ENCODE data around the gene DHX57.
"Not testable (repeated sequence)": the region's sequence is repeated elsewhere in the genome, so short reads cannot be mapped to it uniquely, and the experiment has no call there.

The DHX57 gene

DNA sequence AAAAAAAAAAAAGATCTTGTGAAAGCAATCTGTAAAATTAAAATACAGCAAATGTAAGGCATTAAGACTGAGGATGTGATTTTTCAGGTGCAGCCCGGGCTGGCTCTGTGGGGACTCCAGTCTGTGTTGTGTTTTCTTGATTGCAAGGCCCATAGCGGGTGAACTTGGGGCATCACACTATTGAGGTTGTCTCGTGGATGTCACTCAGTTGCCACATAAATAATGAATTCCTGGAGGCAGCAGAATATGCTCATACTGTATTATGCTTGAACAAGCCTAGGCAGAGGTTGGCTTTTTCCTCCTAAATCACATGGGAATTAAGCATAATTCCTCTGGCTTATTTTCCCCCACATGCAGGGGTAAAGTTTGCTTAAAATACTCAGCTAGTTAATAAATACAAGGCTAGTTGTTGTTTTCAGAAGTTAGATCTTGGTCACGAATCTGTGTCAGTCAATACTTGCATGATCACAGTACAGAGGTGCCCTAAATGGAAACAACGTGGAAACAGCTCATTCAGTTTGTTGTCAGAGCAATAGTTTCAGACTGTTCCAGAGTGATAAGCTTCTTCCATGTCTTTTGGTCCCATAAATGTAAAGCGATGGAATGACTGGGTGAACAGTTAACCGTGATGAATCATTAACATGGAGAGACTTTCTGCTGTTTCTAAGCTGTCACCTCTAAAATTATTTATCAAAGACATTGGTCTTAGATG lies 81.3 kb downstream of the DHX57 start:
- H3K27ac ChIP-seq (ENCODE audit: low read depth, low read length): no peak overlapping the region
- H3K9me3 ChIP-seq (ENCODE audit: low read length): no peaks in the 10 kb centered on the region
- no peak overlapping the region for H3K9ac ChIP-seq (ENCODE audit: low read length)
- H3K4me1 ChIP-seq (ENCODE audit: insufficient read depth, low read length): no peaks in the 10 kb centered on the region
- H3K4me3 ChIP-seq (ENCODE audit: low read depth in 1 of 2, low read length in 2 of 2): no peak overlapping the region
- H3K27me3 ChIP-seq (ENCODE audit: control insufficient read depth in 1 of 2, insufficient read depth in 2 of 2, low read length in 2 of 2): no peaks in the 10 kb centered on the region
- H3K36me3 ChIP-seq (ENCODE audit: insufficient read depth, low read length): peaks cover 7% of the 10 kb centered on the region

DNA sequence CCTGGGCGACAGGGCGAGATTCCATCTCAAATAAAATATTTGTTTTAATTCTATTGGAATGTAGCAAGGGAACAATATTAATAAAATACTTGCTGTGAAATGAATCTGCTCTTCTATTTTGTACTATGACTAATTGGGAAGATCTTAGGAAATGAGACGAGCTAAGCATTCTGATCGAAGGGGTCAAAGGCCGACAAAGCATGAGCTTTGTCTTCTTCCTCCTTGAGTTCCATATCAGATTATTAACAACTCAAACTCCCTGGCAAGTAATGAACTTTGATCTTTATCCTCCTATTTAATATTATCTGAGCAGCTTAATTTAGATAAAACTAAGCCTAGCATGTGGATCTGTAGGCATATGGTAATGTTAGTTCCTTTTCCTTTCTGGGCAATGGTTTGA lies 82.2 kb downstream of the DHX57 start:
- Histone ChIP-seq H3K4me1 (ENCODE audit: insufficient read depth, low read length) (no peaks in the 10 kb centered on the region), H3K4me3 (ENCODE audit: low read depth in 1 of 2, low read length in 2 of 2) (no peak overlapping the region), H3K9me3 (ENCODE audit: low read length) (no peaks in the 10 kb centered on the region), H3K27ac (ENCODE audit: low read depth, low read length) (no peak overlapping the region), H3K27me3 (ENCODE audit: control insufficient read depth in 1 of 2, insufficient read depth in 2 of 2, low read length in 2 of 2) (no peaks in the 10 kb centered on the region), H3K9ac (ENCODE audit: low read length) (no peak overlapping the region), H3K36me3 (ENCODE audit: insufficient read depth, low read length) (peaks cover 7% of the 10 kb centered on the region)

DNA sequence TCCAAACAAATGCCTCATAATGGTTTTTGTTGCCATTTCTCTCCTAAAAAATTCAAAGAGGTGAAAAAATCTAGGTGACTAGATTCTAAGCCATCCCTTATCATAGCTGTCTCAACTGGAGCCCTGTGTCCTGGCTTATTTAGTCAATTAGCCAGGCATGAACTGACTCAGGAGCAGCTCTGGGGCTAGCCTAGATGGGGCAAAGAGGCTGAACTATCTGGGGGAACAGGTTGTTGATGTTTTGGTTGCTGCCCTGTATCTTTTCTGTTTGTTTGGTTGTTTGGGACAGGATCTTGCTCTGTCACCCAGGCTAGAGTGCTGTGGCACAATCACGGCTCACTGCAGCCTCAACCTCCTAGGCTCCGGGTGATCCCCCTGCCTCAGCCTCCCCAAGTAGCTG lies 83.0 kb downstream of the DHX57 start:
- no peaks in the 10 kb centered on the region for H3K27me3 ChIP-seq (ENCODE audit: control insufficient read depth in 1 of 2, insufficient read depth in 2 of 2, low read length in 2 of 2)
- no peaks in the 10 kb centered on the region for H3K4me1 ChIP-seq (ENCODE audit: insufficient read depth, low read length)
- no peak overlapping the region for H3K9ac ChIP-seq (ENCODE audit: low read length)
- no peak overlapping the region for H3K27ac ChIP-seq (ENCODE audit: low read depth, low read length)
- H3K4me3 ChIP-seq (ENCODE audit: low read depth in 1 of 2, low read length in 2 of 2): no peak overlapping the region
- no peaks in the 10 kb centered on the region for H3K9me3 ChIP-seq (ENCODE audit: low read length)
- no peaks in the 10 kb centered on the region for H3K36me3 ChIP-seq (ENCODE audit: insufficient read depth, low read length)

DNA sequence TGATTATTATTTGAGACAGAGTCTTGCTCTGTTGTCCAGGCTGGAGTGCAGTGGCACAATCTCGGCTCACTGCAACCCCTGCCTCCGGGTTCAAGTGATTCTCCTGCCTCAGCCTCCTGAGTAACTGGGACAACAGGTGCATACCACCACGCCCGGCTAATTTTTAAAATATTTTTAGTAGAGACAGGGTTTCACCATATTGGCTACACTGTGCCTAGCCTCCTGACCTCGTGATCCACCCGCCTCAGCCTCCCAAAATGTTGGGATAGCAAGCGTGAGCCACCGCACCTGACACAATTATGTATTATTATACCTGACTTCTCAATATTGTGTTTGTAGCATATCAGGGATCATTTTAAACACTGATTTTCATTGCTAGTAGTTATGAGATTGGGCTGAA lies 83.4 kb downstream of the DHX57 start:
- H3K9ac ChIP-seq (ENCODE audit: low read length); H3K27ac ChIP-seq (ENCODE audit: low read depth, low read length); H3K4me3 ChIP-seq (ENCODE audit: low read depth in 1 of 2, low read length in 2 of 2); H3K4me1 ChIP-seq (ENCODE audit: insufficient read depth, low read length); H3K36me3 ChIP-seq (ENCODE audit: insufficient read depth, low read length); H3K27me3 ChIP-seq (ENCODE audit: control insufficient read depth in 1 of 2, insufficient read depth in 2 of 2, low read length in 2 of 2); H3K9me3 ChIP-seq (ENCODE audit: low read length): not testable (repeated sequence)

DNA sequence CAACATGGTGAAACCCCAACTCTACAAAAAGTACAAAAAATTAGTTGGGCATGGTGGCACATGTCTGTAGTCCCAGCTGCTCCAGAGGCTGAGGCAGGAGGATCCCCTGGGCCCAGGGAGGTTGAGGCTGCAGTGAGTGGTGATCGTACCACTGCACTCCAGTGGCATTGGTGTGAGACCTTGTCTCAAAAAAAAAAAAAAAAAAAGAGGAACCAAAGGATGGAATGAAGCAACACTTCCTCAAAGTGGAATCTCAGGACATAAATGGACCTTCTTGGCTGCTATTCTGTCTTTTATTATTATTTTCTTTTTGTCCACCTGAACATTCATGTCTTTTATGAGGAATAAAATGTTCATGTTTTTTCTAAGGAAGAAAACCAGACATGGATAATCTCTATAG lies 84.0 kb downstream of the DHX57 start:
- Histone ChIP-seq H3K4me1 (ENCODE audit: insufficient read depth, low read length) (no peaks in the 10 kb centered on the region), H3K4me3 (ENCODE audit: low read depth in 1 of 2, low read length in 2 of 2) (no peak overlapping the region)

DNA sequence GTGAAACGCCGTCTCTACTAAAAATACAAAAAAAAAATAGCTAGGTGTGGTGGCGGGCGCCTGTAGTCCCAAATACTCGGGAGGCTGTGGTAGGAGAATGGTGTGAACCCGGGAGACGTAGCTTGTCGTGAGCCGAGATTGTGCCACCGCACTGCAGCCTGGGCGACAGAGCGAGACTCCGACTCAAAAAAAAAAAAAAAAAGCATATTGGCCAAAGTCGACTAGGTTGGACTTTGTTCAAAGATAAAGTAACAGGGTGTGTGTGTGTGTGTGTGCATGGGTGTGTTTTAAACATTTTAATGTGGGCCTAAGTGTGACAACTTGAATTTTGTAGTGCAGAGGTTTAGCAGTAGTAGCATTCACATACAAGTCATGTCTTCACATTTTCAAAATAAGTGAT lies 86.0 kb downstream of the DHX57 start:
- no peaks in the 10 kb centered on the region for H3K36me3 ChIP-seq (ENCODE audit: insufficient read depth, low read length)
- no peak overlapping the region for H3K27ac ChIP-seq (ENCODE audit: low read depth, low read length)
- no peaks in the 10 kb centered on the region for H3K27me3 ChIP-seq (ENCODE audit: control insufficient read depth in 1 of 2, insufficient read depth in 2 of 2, low read length in 2 of 2)
- H3K4me1 ChIP-seq (ENCODE audit: insufficient read depth, low read length): no peaks in the 10 kb centered on the region
- no peaks in the 10 kb centered on the region for H3K9me3 ChIP-seq (ENCODE audit: low read length)
- no peak overlapping the region for H3K4me3 ChIP-seq (ENCODE audit: low read depth in 1 of 2, low read length in 2 of 2)
- H3K9ac ChIP-seq (ENCODE audit: low read length): no peak overlapping the region

More for the DNA sequence above, 84.0 kb downstream of the DHX57 start:
- no peaks in the 10 kb centered on the region for H3K27me3 ChIP-seq (ENCODE audit: control insufficient read depth in 1 of 2, insufficient read depth in 2 of 2, low read length in 2 of 2)
- no peak overlapping the region for H3K9ac ChIP-seq (ENCODE audit: low read length)
- H3K27ac ChIP-seq (ENCODE audit: low read depth, low read length): no peak overlapping the region
- H3K36me3 ChIP-seq (ENCODE audit: insufficient read depth, low read length): no peaks in the 10 kb centered on the region
- no peaks in the 10 kb centered on the region for H3K9me3 ChIP-seq (ENCODE audit: low read length)

DNA sequence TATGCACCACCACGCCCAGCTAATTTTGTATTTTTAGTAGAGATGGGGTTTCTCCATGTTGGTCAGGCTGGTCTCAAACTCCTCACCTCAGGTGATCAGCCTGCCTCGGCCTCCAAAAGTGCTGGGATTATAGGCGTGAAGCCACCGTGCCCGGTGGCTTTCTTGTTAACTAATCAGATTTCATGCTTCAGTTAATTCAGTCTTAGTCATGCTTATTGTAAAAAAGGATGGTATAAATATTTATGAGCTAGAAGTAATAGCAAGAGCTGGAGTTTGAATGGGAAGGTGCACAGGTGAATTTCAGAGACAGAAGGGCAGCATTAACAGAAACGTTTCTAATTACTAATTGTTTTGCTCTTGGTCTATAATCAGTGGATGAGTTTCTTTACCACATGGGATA lies 87.4 kb downstream of the DHX57 start:
- Histone ChIP-seq H3K27ac (ENCODE audit: low read depth, low read length) (no peak overlapping the region), H3K27me3 (ENCODE audit: control insufficient read depth in 1 of 2, insufficient read depth in 2 of 2, low read length in 2 of 2) (no peaks in the 10 kb centered on the region), H3K36me3 (ENCODE audit: insufficient read depth, low read length) (no peaks in the 10 kb centered on the region), H3K9ac (ENCODE audit: low read length) (no peak overlapping the region), H3K4me3 (ENCODE audit: low read depth in 1 of 2, low read length in 2 of 2) (no peak overlapping the region), H3K4me1 (ENCODE audit: insufficient read depth, low read length) (no peaks in the 10 kb centered on the region), H3K9me3 (ENCODE audit: low read length) (no peaks in the 10 kb centered on the region)

DNA sequence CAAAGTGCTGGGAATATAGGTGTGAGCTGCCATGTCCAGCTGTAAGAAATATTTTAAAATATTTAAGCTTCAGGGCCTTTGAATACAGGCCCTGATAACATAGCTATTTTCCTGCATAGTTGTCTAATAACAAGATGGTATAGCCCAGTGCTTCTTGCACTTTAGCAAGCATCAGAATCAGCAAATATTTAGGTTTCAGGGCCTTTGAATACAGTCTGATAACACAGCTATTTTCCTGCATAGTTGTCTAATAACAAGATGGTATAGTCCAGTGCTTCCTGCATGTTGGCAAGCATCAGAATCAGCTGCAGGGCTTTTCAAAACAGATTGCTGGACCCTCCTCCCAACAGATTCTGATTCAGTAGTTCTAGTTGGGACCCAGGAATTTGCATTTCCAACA lies 92.1 kb downstream of the DHX57 start:
- Histone ChIP-seq H3K27me3 (ENCODE audit: control insufficient read depth in 1 of 2, insufficient read depth in 2 of 2, low read length in 2 of 2) (no peaks in the 10 kb centered on the region), H3K4me1 (ENCODE audit: insufficient read depth, low read length) (peaks cover 8% of the 10 kb centered on the region), H3K36me3 (ENCODE audit: insufficient read depth, low read length) (no peaks in the 10 kb centered on the region), H3K9me3 (ENCODE audit: low read length) (no peaks in the 10 kb centered on the region), H3K4me3 (ENCODE audit: low read depth in 1 of 2, low read length in 2 of 2) (no peak overlapping the region), H3K9ac (ENCODE audit: low read length) (no peak overlapping the region), H3K27ac (ENCODE audit: low read depth, low read length) (no peak overlapping the region)

DNA sequence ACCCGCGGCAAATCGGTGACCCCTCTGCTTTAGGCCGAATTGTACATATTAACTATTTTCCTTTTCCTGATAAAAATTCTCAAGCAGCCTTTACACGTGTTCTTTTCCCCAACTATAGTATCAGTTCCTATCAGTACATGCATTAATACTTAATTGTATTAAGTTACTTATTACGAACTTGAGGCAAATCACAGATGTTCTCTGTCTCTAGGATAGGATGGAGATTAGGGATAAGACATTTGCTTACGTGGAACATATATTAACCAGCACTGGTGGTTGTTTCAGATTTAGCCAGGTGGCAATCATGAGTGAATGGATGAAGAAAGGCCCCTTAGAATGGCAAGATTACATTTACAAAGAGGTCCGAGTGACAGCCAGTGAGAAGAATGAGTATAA lies 97.0 kb downstream of the DHX57 start:
- Histone ChIP-seq H3K36me3 (ENCODE audit: insufficient read depth, low read length) (no peaks in the 10 kb centered on the region), H3K27ac (ENCODE audit: low read depth, low read length) (peak overlapping the region; percentile 50), H3K4me1 (ENCODE audit: insufficient read depth, low read length) (peaks cover 8% of the 10 kb centered on the region), H3K9ac (ENCODE audit: low read length) (peak overlapping the region; percentile 74), H3K27me3 (ENCODE audit: control insufficient read depth in 1 of 2, insufficient read depth in 2 of 2, low read length in 2 of 2) (no peaks in the 10 kb centered on the region), H3K4me3 (ENCODE audit: low read depth in 1 of 2, low read length in 2 of 2) (peak overlapping the region; percentile 70 to 98), H3K9me3 (ENCODE audit: low read length) (no peaks in the 10 kb centered on the region)

DNA sequence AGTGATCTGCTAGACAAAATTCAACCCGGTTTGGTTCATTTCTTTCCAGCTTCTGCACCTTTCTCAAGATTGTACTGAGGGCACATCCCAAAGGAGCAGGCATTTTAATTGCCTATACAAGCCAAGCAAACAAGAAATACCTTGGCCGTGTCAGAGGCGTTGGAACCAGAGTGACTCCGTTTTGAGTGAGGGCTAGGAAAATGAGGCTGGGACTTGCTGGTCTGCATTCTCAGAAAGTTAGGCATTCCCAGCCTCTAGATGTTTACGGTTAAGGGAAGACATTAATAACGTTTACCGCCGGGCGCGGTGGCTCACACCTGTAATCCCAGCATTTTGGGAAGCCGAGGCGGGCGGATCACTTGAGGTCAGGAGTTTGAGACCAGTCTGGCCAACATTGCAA lies 99.2 kb downstream of the DHX57 start:
- Histone ChIP-seq H3K9me3 (ENCODE audit: low read length) (no peaks in the 10 kb centered on the region), H3K4me3 (ENCODE audit: low read depth in 1 of 2, low read length in 2 of 2) (no peak overlapping the region), H3K9ac (ENCODE audit: low read length) (no peak overlapping the region), H3K36me3 (ENCODE audit: insufficient read depth, low read length) (no peaks in the 10 kb centered on the region), H3K27me3 (ENCODE audit: control insufficient read depth in 1 of 2, insufficient read depth in 2 of 2, low read length in 2 of 2) (no peaks in the 10 kb centered on the region), H3K27ac (ENCODE audit: low read depth, low read length) (no peak overlapping the region), H3K4me1 (ENCODE audit: insufficient read depth, low read length) (peaks cover 8% of the 10 kb centered on the region)

DNA sequence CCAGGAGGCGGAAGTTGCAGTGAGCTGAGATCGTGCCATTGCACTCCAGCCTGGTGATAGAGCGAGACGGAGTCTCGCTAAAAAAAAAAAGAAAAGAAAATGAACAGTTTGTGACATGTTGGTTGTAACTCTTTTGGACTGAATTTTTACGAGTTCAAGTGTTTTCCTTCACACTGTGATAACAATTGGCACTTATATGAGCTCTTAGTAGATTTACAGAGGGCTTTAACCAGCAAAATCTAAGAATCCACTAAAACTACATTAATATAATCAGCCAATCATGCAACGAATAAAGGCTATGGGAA lies 99.9 kb downstream of the DHX57 start:
- no peaks in the 10 kb centered on the region for H3K36me3 ChIP-seq (ENCODE audit: insufficient read depth, low read length)
- H3K27ac ChIP-seq (ENCODE audit: low read depth, low read length): no peak overlapping the region
- H3K27me3 ChIP-seq (ENCODE audit: control insufficient read depth in 1 of 2, insufficient read depth in 2 of 2, low read length in 2 of 2): no peaks in the 10 kb centered on the region
- no peak overlapping the region for H3K9ac ChIP-seq (ENCODE audit: low read length)
- no peaks in the 10 kb centered on the region for H3K9me3 ChIP-seq (ENCODE audit: low read length)
- H3K4me1 ChIP-seq (ENCODE audit: insufficient read depth, low read length): peaks cover 8% of the 10 kb centered on the region
- no peak overlapping the region for H3K4me3 ChIP-seq (ENCODE audit: low read depth in 1 of 2, low read length in 2 of 2)

DNA sequence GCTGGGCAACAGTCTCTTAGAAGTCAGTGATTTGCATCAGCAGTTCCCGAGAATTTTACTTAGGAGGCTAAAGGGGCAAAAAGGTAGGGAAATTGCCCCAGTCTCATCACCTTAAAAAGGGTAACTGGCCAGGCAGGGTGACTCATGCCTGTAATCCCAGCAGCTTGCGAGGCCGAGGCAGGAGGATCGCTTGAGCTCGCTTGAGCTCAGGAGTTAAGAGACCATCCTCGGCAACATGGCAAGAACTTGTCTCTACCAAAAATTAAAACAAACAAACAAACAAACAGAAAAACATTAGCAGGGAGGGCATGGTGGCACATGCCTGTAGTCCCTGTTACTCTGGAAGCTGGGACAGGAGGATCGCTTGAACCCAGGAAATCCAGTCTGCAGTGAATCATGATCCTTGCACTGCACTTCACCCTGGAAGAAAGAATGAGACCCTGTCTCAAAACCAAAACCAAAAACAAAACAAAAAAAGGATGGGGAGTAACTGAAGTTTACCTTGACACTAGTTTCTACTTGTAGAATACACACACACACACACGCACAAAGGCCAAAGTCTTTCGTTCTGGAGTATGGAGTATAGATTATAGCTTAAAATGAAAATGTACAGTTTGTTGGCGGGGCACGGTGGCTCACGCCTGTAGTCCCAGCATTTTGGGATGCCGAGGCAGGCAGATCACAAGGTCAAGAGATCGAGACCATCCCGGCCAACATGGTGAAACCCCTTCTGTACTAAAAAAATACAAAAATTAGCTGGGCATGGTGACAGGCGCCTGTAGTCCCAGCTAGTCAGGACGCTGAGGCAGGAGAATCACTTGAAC lies 100.4 kb downstream of the DHX57 start:
- no peak overlapping the region for H3K4me3 ChIP-seq (ENCODE audit: low read depth in 1 of 2, low read length in 2 of 2)
- no peaks in the 10 kb centered on the region for H3K36me3 ChIP-seq (ENCODE audit: insufficient read depth, low read length)
- no peak overlapping the region for H3K9ac ChIP-seq (ENCODE audit: low read length)
- no peaks in the 10 kb centered on the region for H3K9me3 ChIP-seq (ENCODE audit: low read length)
- H3K4me1 ChIP-seq (ENCODE audit: insufficient read depth, low read length): peaks cover 8% of the 10 kb centered on the region
- no peaks in the 10 kb centered on the region for H3K27me3 ChIP-seq (ENCODE audit: control insufficient read depth in 1 of 2, insufficient read depth in 2 of 2, low read length in 2 of 2)
- H3K27ac ChIP-seq (ENCODE audit: low read depth, low read length): no peak overlapping the region
